Nephron progenitor cell (in vitro differentiated cells): ENCODE data around the gene VSNL1.

Experiments used
- DNase-seq: peaks from one replicate; pipeline ENCODE4 v3.0.0; 2021
- H3K27ac Mint-ChIP-seq: 2 replicates; pipeline ENCODE4 v1.8.0; 2021; ENCODE audit warnings: mild to moderate bottlenecking, moderate library complexity, mixed read lengths
- H3K27me3 Mint-ChIP-seq: 2 replicates; pipeline ENCODE4 v1.8.0; 2021; ENCODE audit warnings: mild to moderate bottlenecking, low read depth, mixed read lengths; ENCODE audit not compliant: poor library complexity
- H3K36me3 Mint-ChIP-seq: 2 replicates; pipeline ENCODE4 v1.8.0; 2021; ENCODE audit warnings: low read depth, mixed read lengths
- H3K4me1 Mint-ChIP-seq: 2 replicates; pipeline ENCODE4 v1.8.0; 2021; ENCODE audit warnings: mixed read lengths
- H3K4me3 Mint-ChIP-seq: 2 replicates; pipeline ENCODE4 v1.8.0; 2021; ENCODE audit warnings: mild to moderate bottlenecking, moderate library complexity, mixed read lengths
- H3K9me3 Mint-ChIP-seq: 2 replicates; pipeline ENCODE4 v1.8.0; 2021; ENCODE audit warnings: mild to moderate bottlenecking, moderate library complexity, mixed read lengths
- TF ChIP-seq, protein P1 (sequence below): fragments of 200-600 bp; sonication (generic); IDR thresholded peaks from 2 replicates; pipeline ENCODE4 v1.5.0; 2021; ENCODE audit warnings: antibody characterized with exemption

Gene VSNL1

DNA sequence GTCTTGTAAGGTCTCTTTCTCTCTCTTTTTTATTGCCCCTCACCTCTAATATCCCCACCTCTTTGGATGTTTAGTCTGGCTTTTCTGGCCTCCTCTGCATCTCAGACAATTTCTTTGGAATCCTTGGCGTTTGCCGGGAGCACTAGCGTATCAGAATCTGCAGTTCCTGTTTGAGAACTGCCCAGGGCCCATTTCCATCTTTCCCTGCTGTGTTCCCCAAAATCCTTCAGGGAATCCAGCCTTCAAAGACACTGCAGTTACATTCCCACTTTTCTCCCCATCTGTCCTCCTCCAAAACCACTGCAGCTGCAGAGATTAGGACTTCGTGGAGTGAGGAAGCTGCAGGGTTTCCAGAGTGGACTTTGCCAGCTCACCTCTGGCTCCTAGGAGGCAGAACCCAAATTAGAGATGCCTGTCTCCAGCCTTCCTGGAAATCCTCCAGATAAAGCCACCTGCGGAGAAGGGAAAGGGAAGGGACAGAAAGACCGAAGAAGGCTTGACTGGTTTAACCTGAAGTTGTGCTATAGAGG is 2.7 kb downstream of the VSNL1 start:
- no peak for DNase-seq
- no peaks in the 10 kb centered on the region for H3K36me3 Mint-ChIP-seq
- H3K27ac Mint-ChIP-seq, result no peak overlapping the region
- H3K27me3 Mint-ChIP-seq, result peaks cover 52% of the 10 kb centered on the region
- peaks cover 40% of the 10 kb centered on the region for H3K4me1 Mint-ChIP-seq
- TF ChIP-seq, protein P1, sequence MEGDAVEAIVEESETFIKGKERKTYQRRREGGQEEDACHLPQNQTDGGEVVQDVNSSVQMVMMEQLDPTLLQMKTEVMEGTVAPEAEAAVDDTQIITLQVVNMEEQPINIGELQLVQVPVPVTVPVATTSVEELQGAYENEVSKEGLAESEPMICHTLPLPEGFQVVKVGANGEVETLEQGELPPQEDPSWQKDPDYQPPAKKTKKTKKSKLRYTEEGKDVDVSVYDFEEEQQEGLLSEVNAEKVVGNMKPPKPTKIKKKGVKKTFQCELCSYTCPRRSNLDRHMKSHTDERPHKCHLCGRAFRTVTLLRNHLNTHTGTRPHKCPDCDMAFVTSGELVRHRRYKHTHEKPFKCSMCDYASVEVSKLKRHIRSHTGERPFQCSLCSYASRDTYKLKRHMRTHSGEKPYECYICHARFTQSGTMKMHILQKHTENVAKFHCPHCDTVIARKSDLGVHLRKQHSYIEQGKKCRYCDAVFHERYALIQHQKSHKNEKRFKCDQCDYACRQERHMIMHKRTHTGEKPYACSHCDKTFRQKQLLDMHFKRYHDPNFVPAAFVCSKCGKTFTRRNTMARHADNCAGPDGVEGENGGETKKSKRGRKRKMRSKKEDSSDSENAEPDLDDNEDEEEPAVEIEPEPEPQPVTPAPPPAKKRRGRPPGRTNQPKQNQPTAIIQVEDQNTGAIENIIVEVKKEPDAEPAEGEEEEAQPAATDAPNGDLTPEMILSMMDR, result no peak
- no peaks in the 10 kb centered on the region for H3K9me3 Mint-ChIP-seq
- no peak overlapping the region for H3K4me3 Mint-ChIP-seq

DNA sequence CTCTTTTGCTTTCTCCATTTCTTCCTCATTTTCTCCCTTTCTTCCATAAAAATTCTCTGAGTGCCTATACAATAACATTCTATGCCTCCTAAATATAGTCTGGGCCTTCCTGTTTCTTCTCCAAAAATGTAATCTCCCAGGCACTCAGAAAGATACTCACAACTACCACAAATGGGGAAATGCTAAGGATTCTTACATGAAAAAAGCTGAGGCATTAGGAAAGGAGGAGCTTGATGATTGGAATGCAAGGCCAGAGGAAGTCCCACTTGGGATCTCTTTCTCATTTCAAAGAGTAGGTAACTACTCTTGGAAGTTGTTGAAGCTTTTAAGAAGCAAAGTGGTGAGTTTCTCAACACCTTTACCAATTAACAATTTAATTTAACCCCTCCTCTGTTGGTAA is 3.4 kb downstream of the VSNL1 start:
- no peak for DNase-seq
- H3K4me1 Mint-ChIP-seq, result peaks cover 36% of the 10 kb centered on the region
- no peaks in the 10 kb centered on the region for H3K9me3 Mint-ChIP-seq
- H3K4me3 Mint-ChIP-seq, result peak overlapping the region; percentile 1
- H3K36me3 Mint-ChIP-seq, result no peaks in the 10 kb centered on the region
- peaks cover 49% of the 10 kb centered on the region for H3K27me3 Mint-ChIP-seq
- no peak overlapping the region for H3K27ac Mint-ChIP-seq
- TF ChIP-seq, protein P1, result no peak

DNA sequence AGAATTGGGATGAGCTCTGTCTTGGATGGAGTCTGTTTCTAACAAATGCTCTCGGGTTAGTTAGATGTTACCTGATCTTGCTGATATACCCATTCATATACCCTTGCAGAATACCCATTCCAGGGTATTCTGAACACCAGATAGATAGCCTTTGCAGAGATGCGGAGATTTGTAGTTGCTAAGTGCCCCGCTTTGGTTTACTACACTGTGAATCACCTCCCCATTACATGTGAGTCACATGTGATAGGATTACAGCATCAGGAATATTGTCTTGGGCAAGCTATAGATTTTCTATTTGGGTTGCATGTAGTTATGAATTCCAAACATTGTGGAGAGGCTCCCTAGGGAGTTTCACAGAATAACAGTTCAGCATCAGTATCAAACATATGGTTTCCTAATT is 3.8 kb downstream of the VSNL1 start:
- Mint-ChIP-seq H3K4me1 (peaks cover 34% of the 10 kb centered on the region), H3K36me3 (no peaks in the 10 kb centered on the region), H3K9me3 (no peaks in the 10 kb centered on the region), H3K27me3 (peaks cover 49% of the 10 kb centered on the region), H3K4me3 (no peak overlapping the region), H3K27ac (no peak overlapping the region)
- TF ChIP-seq, protein P1, result no peak
- DNase-seq, result no peak

DNA sequence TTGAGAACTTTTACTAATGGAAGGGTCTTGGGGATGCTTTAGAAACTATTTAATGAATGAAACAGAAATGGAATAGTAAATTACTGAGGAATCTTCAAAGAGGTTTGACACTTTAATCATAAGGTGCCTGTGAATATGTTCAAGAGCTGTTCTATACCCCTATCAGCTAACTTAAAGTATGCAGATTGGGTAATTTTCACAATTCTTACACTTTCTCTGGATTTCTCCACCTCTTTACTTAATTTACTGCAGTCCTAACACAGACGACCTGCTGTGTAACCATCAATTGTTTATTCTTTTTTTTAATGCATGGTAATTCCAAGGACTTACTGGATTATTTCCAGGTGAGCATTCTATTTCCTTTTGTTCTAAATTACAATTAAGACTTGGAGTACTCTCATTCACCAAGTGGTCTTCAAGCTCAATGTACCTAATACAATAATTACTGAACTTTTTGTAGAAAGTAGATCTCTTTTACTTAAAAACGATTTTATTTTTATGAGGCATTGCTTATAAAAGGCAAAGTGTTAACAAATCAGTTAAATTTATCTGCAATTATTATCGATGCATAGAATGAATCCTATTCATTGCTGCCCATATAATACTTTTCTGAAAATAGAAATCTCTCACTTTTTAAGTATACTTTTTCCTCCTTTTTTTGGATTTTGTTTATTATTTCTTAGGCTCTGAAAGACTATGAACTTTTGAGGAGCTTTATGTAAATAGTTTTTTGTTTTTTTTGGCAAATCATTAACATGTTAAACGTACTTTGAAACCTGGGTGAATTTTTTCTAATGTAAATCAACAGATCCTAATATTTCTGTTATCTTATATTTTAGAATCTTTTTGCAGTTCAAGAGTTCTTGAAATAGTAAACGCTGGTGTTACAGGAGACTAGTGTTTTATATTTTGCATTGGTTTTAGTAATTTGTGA is 5.5 kb downstream of the VSNL1 start:
- H3K4me1 Mint-ChIP-seq, result peaks cover 23% of the 10 kb centered on the region
- TF ChIP-seq, protein P1, result no peak
- H3K27me3 Mint-ChIP-seq, result peaks cover 38% of the 10 kb centered on the region

DNA sequence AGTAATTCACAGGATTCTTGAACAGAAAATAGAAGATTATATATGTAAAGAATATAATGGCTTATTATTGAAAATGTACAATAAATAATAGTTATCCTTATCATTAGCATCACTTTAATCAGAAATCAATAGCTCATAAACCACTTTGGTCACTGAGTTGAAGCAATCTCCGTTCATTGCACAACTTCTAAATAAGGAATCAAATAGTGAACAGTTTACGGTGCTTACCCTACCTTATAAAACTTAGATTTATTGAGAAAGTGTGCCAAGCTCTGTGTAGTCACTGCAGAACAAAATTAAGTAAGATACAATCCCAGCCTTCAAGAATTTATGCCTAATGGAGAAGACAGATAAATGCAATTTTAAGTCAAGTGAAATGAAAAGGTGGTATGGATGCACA is 6.7 kb downstream of the VSNL1 start:
- Mint-ChIP-seq H3K9me3 (no peaks in the 10 kb centered on the region), H3K4me1 (peaks cover 14% of the 10 kb centered on the region), H3K27me3 (peaks cover 25% of the 10 kb centered on the region), H3K4me3 (no peak overlapping the region), H3K36me3 (no peaks in the 10 kb centered on the region), H3K27ac (no peak overlapping the region)
- TF ChIP-seq, protein P1, result no peak
- no peak for DNase-seq

More for the DNA sequence above, 5.5 kb downstream of the VSNL1 start:
- no peaks in the 10 kb centered on the region for H3K9me3 Mint-ChIP-seq
- no peak overlapping the region for H3K27ac Mint-ChIP-seq
- H3K4me3 Mint-ChIP-seq, result no peak overlapping the region
- no peak for DNase-seq
- H3K36me3 Mint-ChIP-seq, result no peaks in the 10 kb centered on the region

DNA sequence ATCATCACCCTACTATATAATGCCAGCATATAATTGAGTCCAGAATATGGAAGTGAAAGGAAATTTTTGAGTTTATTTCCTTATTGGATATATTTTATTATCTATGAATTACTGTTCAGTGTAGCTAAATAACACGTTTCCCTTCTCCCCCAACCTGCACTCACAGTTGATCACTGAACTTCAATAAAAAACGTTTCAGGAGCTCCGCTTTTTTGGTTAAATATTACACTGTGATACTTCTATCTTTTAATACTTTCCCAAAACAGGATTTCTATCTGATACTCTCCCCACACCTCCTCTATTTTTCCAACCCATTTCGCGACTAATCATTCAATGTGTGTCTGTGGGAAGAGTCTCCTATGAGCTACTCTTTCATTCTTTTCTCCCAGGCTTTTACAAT is 7.2 kb downstream of the VSNL1 start:
- TF ChIP-seq, protein P1, result no peak
- DNase-seq, result no peak
- Mint-ChIP-seq H3K36me3 (no peaks in the 10 kb centered on the region), H3K4me1 (peaks cover 14% of the 10 kb centered on the region), H3K27ac (no peak overlapping the region), H3K27me3 (peaks cover 20% of the 10 kb centered on the region), H3K4me3 (no peak overlapping the region), H3K9me3 (no peaks in the 10 kb centered on the region)
